ENCODE data around the gene GPM6B. TPM values are rescaled to one million over a fixed set of nuclear protein-coding genes. Genes with fewer than 3 reads are reported as not detected.

Gene GPM6B
- total RNA-seq, 1 experiment from 2014 or later = 99.8 TPM

- no peak for TF ChIP-seq PREB (CRISPR knock-in tag; IDR thresholded peaks at IDR 0.05; ENCODE audit: borderline replicate concordance)
- TF ChIP-seq FOXP4 (CRISPR knock-in tag; IDR thresholded peaks at IDR 0.05) = no peak
- no peak for TF ChIP-seq EMX1 (CRISPR knock-in tag; IDR thresholded peaks at IDR 0.05)
- no peak for TF ChIP-seq ZNF317 (CRISPR knock-in tag; IDR thresholded peaks at IDR 0.05; ENCODE audit: borderline replicate concordance, low read depth)
- TF ChIP-seq ZNF396 (CRISPR knock-in tag; IDR thresholded peaks at IDR 0.05; ENCODE audit: borderline replicate concordance) = no peak
- TF ChIP-seq ZNF671 (CRISPR knock-in tag; IDR thresholded peaks at IDR 0.05) = no peak
- no peak for TF ChIP-seq ZBTB43 (CRISPR knock-in tag; IDR thresholded peaks at IDR 0.05)
- ATAC-seq = no peak
- DNase-seq (ENCODE audit: low spot score) = no peak
- Mint-ChIP-seq H3K4me3 (no peak overlapping the region), H3K27ac (no peak overlapping the region), H3K27me3 (ENCODE audit: low read depth) (no peaks in the 10 kb centered on the region), H3K4me1 (peaks cover 30% of the 10 kb centered on the region), H3K9me3 (no peaks in the 10 kb centered on the region), H3K36me3 (peaks cover 39% of the 10 kb centered on the region)
- CTCF ChIA-PET = interaction anchor here (0.7 kb wide), 1 partner anchor 63 kb away, joined by 3 read pairs; no protein-coding TSS in a partner anchor
- POLR2A ChIA-PET = no interaction called here
Observed at GRCh38 chrX:13756381-13756780, 60.5 kb downstream of the GPM6B start.

GRCh38 chrX:13755254-13755653 is 61.6 kb downstream of the GPM6B start:
- CTCF ChIA-PET = no interaction called here
- no peak for DNase-seq (ENCODE audit: low spot score)
- TF ChIP-seq FOXK1 (CRISPR knock-in tag; IDR thresholded peaks at IDR 0.05) (no peak), ARID4B (CRISPR knock-in tag; IDR thresholded peaks at IDR 0.05; ENCODE audit: borderline replicate concordance) (no peak), RELA (CRISPR knock-in tag; IDR thresholded peaks at IDR 0.05; ENCODE audit: borderline replicate concordance) (no peak), JAZF1 (CRISPR knock-in tag; IDR thresholded peaks at IDR 0.05) (no peak), ZBTB21 (CRISPR knock-in tag; IDR thresholded peaks at IDR 0.05; ENCODE audit: borderline replicate concordance) (no peak), EMX1 (CRISPR knock-in tag; IDR thresholded peaks at IDR 0.05) (no peak), TEAD4 (CRISPR knock-in tag; IDR thresholded peaks at IDR 0.05) (no peak), ZSCAN18 (CRISPR knock-in tag; IDR thresholded peaks at IDR 0.05) (no peak), ELF4 (CRISPR knock-in tag; IDR thresholded peaks at IDR 0.05; ENCODE audit: low read depth) (no peak), ATF3 (CRISPR knock-in tag; conservative IDR thresholded peaks at IDR 0.05) (no peak), E2F1 (CRISPR knock-in tag; IDR thresholded peaks at IDR 0.05) (no peak), ZNF232 (CRISPR knock-in tag; IDR thresholded peaks at IDR 0.05) (no peak)
- peaks cover 18% of the 10 kb centered on the region for H3K4me1 Mint-ChIP-seq
- H3K36me3 Mint-ChIP-seq = peaks cover 33% of the 10 kb centered on the region
- no peaks in the 10 kb centered on the region for H3K9me3 Mint-ChIP-seq
- ATAC-seq = no peak
- H3K27me3 Mint-ChIP-seq (ENCODE audit: low read depth) = no peaks in the 10 kb centered on the region
- POLR2A ChIA-PET = no interaction called here
- no peak overlapping the region for H3K27ac Mint-ChIP-seq
- no peak overlapping the region for H3K4me3 Mint-ChIP-seq

Measured in WTC11 (cell line).